HCT116 (cell line): ENCODE data around the gene DBET. TPM values are rescaled to one million over a fixed set of nuclear protein-coding genes. Genes with fewer than 3 reads are reported as not detected.
"Not testable (repeated sequence)": the region's sequence is repeated elsewhere in the genome, so short reads cannot be mapped to it uniquely, and the experiment has no call there.

Source experiments
- ATAC-seq: fragments of 200-7000 bp; cut with Tn5 transposase; 2 replicates; pipeline ENCODE4 v1.9.1; 2020; ENCODE audit warnings: mild to moderate bottlenecking, moderate library complexity
- BruUV-seq: library from RNA; stranded (reverse); fragments of 400-500 nt; replicated peaks from 2 replicates; lab custom pipeline; 2021; lab: Mats Ljungman, UMichigan
- CTCF ChIA-PET: fragments of 300-600 bp; sonication (Branson Sonifier 250); formaldehyde crosslinking; loops from one replicate; lab custom pipeline; 2021; ENCODE audit warnings: antibody characterized with exemption; lab: Charles Lee
- POLR2A ChIA-PET: fragments of 300-600, 350-600 bp; sonication (Branson Sonifier 250); formaldehyde crosslinking; loops from one replicate; lab custom pipeline; 2021; ENCODE audit warnings: antibody characterized with exemption; lab: Charles Lee
- RAD21 ChIA-PET, 2 experiments: fragments of 300-600 bp; sonication (Branson Sonifier 250); formaldehyde crosslinking; loops; one replicate each; lab custom pipeline; 2023; ENCODE audit warnings: low total read pairs in 2 of 2; ENCODE audit not compliant: uncharacterized antibody in 2 of 2, unreplicated experiment in 2 of 2, low non-redundant PET in 1 of 2; lab: Charles Lee
- DNase-seq: peaks from one replicate; pipeline ENCODE4 v3.0.0-alpha.2; 2010; ENCODE audit warnings: low read depth, low spot score
- H2AFZ ChIP-seq: fragments of 200-600 bp; shearing (Covaris generic), sonication (generic); 2 replicates; pipeline ENCODE4 v1.6.1; 2017; ENCODE audit warnings: low read depth, mixed run types, mixed read lengths, antibody characterized with exemption, low read length; ENCODE audit not compliant: poor library complexity, severe bottlenecking
- H3K27ac ChIP-seq: 2 replicates; pipeline ENCODE4 v1.5.1; 2012; ENCODE audit warnings: low read depth, low read length
- H3K27me3 ChIP-seq: fragments of 200-600 bp; sonication (generic); 2 replicates; pipeline ENCODE4 v1.6.1; 2016; ENCODE audit warnings: mixed run types, low read length, mixed read lengths; ENCODE audit not compliant: insufficient read depth
- H3K36me3 ChIP-seq, 2 experiments: fragments of 200-500 bp in 1 of 2; fragments of 200-600 bp in 1 of 2; sonication (Bioruptor generic) in 1 of 2; sonication (generic) in 1 of 2; 2 replicates each; pipeline versions ENCODE4 v1.5.1 to v1.6.1; 2014 to 2016; ENCODE audit warnings: low read length in 2 of 2, inconsistent platforms in 1 of 2, mixed read lengths in 1 of 2, mixed run types in 1 of 2; ENCODE audit not compliant: insufficient read depth in 2 of 2, control insufficient read depth in 1 of 2
- H3K4me1 ChIP-seq, 2 experiments: fragments of 200-600 bp in 1 of 2; sonication (generic) in 1 of 2; 2 replicates each; pipeline versions ENCODE4 v1.5.1 to v1.6.1; 2012 to 2017; ENCODE audit warnings: low read length in 2 of 2, inconsistent platforms in 1 of 2, mild to moderate bottlenecking in 1 of 2, mixed read lengths in 1 of 2, mixed run types in 1 of 2, moderate library complexity in 1 of 2; ENCODE audit not compliant: insufficient read depth in 2 of 2, control insufficient read depth in 1 of 2
- H3K4me2 ChIP-seq: fragments of 200-600 bp; sonication (generic); 2 replicates; pipeline ENCODE4 v1.6.1; 2017; ENCODE audit warnings: mixed run types, low read length, mixed read lengths
- H3K4me3 ChIP-seq, 2 experiments: fragments of 200-600 bp in 1 of 2; sonication (generic) in 1 of 2; replicated peaks in 1 of 2; 2 replicates each; pipeline ENCODE4 v1.5.1; 2011 to 2016; ENCODE audit warnings: low read length in 2 of 2, control low read depth in 1 of 2, low read depth in 1 of 2, mild to moderate bottlenecking in 1 of 2, mixed read lengths in 1 of 2, mixed run types in 1 of 2
- H3K79me2 ChIP-seq: fragments of 200-600 bp; sonication (generic); 2 replicates; pipeline ENCODE4 v1.6.1; 2017; ENCODE audit warnings: mild to moderate bottlenecking, mixed run types, low read length, moderate library complexity, mixed read lengths; ENCODE audit not compliant: insufficient read depth
- H3K9ac ChIP-seq: fragments of 200-600 bp; sonication (generic); 2 replicates; pipeline ENCODE4 v1.6.1; 2016; ENCODE audit warnings: low read length, mixed read lengths
- H3K9me2 ChIP-seq: fragments of 200-600 bp; sonication (generic), shearing (Covaris generic); 2 replicates; pipeline ENCODE4 v1.6.1; 2017; ENCODE audit warnings: mixed run types, mild to moderate bottlenecking, moderate library complexity; ENCODE audit not compliant: insufficient read depth
- H3K9me3 ChIP-seq, 2 experiments: fragments of 200-500 bp in 1 of 2; fragments of 200-600 bp in 1 of 2; sonication (Bioruptor generic) in 1 of 2; sonication (generic) in 1 of 2; 2 replicates each; pipeline ENCODE4 v1.6.1; 2014 to 2017; ENCODE audit warnings: low read length in 2 of 2, mixed read lengths in 2 of 2, inconsistent platforms in 1 of 2, low read depth in 1 of 2, mild to moderate bottlenecking in 1 of 2, mixed run types in 1 of 2, moderate library complexity in 1 of 2; ENCODE audit not compliant: control insufficient read depth in 1 of 2, insufficient read depth in 1 of 2
- H4K20me1 ChIP-seq: fragments of 200-600 bp; sonication (generic), shearing (Covaris generic); 2 replicates; pipeline ENCODE4 v1.6.1; 2017; ENCODE audit warnings: mixed run types, mild to moderate bottlenecking, moderate library complexity; ENCODE audit not compliant: insufficient read depth
- intact Hi-C: fragments of 100-400 bp; cut with micrococcal nuclease; formaldehyde crosslinking; loops from 2 replicates; pipeline ENCODE4 v1.10.0; 2022
- total RNA-seq: library from RNA; stranded (reverse); gene quantifications from one replicate; pipeline ENCODE4 v1.2.1, GENCODE V29; 2021; ENCODE audit not compliant: unreplicated experiment

The DBET gene
- total RNA-seq, 1 experiment from 2014 or later = not detected

DNA sequence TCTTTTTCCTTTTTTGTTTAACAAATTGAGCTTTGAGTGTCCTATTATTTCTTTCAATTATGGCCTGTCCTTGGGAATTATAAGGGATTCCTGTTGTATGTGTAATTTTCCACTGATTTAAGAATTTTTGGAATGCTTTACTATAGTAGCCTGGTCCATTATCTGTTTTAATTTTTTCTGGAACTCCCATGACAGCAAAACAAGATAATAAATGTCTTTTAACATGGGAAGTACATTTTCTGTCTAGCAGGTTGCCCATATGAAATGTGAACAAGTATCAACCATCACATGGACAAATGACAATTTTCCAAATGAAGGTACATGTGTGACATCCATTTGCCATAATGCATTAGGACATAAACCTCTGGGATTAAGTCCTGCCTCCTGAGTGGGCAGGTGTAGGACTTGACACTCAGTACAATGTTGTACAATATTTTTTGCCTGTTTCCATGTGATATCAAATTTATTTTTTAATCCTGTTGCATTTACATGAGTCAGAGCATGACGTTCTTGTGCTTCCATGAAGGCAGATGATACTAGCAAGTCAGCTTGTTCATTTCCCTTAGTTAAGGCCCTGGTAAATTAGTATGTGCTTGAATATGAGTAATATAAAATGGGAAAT is 45.2 kb downstream of the DBET start:
- H3K27ac ChIP-seq, DNase-seq, BruUV-seq, POLR2A ChIA-PET, H3K9me2 ChIP-seq, H3K4me1 ChIP-seq, CTCF ChIA-PET, H3K27me3 ChIP-seq, RAD21 ChIA-PET, intact Hi-C loops, H3K9ac ChIP-seq, H2AFZ ChIP-seq, H3K79me2 ChIP-seq, H3K4me2 ChIP-seq, H4K20me1 ChIP-seq, H3K36me3 ChIP-seq, ATAC-seq, H3K4me3 ChIP-seq: not testable (repeated sequence)
- peaks cover 9 to 18% of the 10 kb centered on the region in 2 experiments; a peak in 2 of 4 replicates for H3K9me3 ChIP-seq

DNA sequence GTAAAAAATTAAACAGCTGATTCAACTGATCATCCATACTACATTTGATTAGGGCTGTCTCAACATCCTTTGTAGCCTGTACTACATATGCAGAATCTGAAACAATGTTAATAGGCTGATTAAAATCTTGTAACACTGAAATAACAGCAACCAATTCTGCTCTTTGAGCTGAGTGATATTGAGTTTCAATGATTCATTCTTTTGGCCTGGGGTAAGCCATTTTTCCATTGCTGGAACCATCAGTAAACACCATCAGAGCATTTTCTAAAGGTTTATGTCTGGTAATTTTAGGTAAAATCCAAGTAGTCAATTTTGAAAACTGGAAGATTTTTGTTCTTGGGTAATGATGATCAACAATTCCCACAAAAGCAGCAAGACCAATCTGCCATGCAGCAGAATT is 45.7 kb downstream of the DBET start:
- DNase-seq, H2AFZ ChIP-seq, H4K20me1 ChIP-seq, H3K27ac ChIP-seq, POLR2A ChIA-PET, BruUV-seq, H3K36me3 ChIP-seq, H3K27me3 ChIP-seq, H3K9ac ChIP-seq, RAD21 ChIA-PET, H3K4me2 ChIP-seq, H3K9me2 ChIP-seq, ATAC-seq, intact Hi-C loops, H3K79me2 ChIP-seq, H3K4me1 ChIP-seq, CTCF ChIA-PET, H3K4me3 ChIP-seq: not testable (repeated sequence)
- peaks cover 9 to 18% of the 10 kb centered on the region in 2 experiments; a peak in 2 of 4 replicates for H3K9me3 ChIP-seq

GRCh38 chr4:190110570-190111295 is 46.4 kb downstream of the DBET start:
- CTCF ChIA-PET, ATAC-seq, H3K9me2 ChIP-seq, H3K4me3 ChIP-seq, H2AFZ ChIP-seq, RAD21 ChIA-PET, H3K27me3 ChIP-seq, H3K4me2 ChIP-seq, H3K79me2 ChIP-seq, H3K27ac ChIP-seq, H3K4me1 ChIP-seq, intact Hi-C loops, H3K9ac ChIP-seq, POLR2A ChIA-PET, H3K36me3 ChIP-seq, DNase-seq, H4K20me1 ChIP-seq, BruUV-seq: not testable (repeated sequence)
- peaks cover 9 to 18% of the 10 kb centered on the region in 2 experiments; a peak in 2 of 4 replicates for H3K9me3 ChIP-seq

DNA sequence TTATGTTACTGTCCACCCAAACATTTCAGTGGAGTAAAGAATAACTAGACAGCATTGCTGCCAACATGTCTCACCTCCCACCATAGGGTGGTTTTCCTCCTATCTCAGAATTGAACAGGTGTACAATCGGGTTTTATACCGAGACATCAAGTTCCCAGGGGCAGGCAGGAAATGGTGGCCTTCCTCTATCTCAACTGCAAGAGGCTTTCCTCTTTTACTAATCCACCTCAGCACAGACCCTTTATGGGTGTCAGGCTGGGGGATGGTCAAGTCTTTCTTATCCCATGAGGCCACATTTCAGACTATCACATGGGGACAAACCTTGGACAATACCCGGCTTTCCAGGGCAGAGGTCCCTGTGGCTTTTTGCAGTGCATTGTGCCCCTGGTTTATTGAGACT is 48.6 kb downstream of the DBET start:
- H3K9ac ChIP-seq, DNase-seq, H2AFZ ChIP-seq, H3K36me3 ChIP-seq, H3K9me2 ChIP-seq, H4K20me1 ChIP-seq, H3K4me1 ChIP-seq, H3K27ac ChIP-seq, CTCF ChIA-PET, RAD21 ChIA-PET, H3K4me2 ChIP-seq, H3K79me2 ChIP-seq, H3K27me3 ChIP-seq, H3K4me3 ChIP-seq, BruUV-seq, ATAC-seq, intact Hi-C loops, POLR2A ChIA-PET: not testable (repeated sequence)
- H3K9me3 ChIP-seq = peaks cover 9 to 17% of the 10 kb centered on the region in 2 experiments; a peak in 2 of 4 replicates
